GM18507 (cell line): ENCODE results near the gene MINDY4B.

Experiments
- DNase-seq: peaks from one replicate; pipeline ENCODE4 v3.0.0; 2011; ENCODE audit warnings: low read depth; ENCODE audit not compliant: insufficient read length; ENCODE audit errors: extremely low spot score
- FAIRE-seq: peaks from 2 replicates; lab custom pipeline; 2011; peaks lifted over from hg19 to GRCh38; lab: Jason Lieb, UNC

MINDY4B gene

DNA sequence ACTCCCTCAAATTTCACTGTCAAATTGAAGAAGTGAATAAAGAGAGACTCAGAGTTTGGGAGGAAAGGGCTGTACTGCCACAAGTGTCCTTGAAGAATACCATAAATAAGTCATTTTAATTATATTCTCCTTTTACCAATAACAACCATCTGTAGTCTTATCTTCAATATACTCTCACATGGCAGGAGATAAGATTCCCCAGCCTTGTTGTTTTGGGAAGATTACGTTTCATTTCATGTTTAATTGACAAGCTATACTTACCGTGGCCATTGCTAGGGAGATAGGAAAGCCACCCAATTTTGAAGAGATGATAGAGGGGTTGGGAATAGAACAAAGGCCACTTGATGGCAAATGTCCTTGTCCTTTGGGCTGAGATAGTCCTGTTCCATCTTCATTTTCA lies 2.3 kb downstream of the MINDY4B start:
- no peak for FAIRE-seq

DNA sequence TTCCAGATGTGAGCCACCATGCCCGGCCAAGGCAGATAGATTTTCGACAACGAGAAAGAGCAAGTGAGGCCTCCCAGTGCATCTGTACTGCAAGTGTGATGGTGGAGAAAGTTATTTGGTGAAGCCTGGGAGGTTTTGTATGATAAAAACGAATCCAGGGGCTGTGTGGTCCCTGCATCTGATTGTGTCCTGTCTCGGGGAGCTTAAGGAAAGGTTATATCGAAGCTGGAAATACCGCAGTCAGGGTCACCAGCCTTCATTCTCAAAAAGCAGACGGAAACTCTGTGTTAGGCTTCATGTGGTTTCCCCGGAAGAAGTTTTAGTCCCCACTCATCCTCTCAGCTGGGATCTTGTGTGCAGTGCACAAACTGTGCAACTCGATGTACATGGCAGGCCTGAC lies 3.4 kb downstream of the MINDY4B start:
- FAIRE-seq = no peak
- DNase-seq = no peak

More for the DNA sequence above, 2.3 kb downstream of the MINDY4B start:
- DNase-seq = no peak

- DNase-seq (no peak), FAIRE-seq (no peak)
Observed at GRCh38 chr3:150899141-150899540, 6.1 kb downstream of the MINDY4B start.

DNA sequence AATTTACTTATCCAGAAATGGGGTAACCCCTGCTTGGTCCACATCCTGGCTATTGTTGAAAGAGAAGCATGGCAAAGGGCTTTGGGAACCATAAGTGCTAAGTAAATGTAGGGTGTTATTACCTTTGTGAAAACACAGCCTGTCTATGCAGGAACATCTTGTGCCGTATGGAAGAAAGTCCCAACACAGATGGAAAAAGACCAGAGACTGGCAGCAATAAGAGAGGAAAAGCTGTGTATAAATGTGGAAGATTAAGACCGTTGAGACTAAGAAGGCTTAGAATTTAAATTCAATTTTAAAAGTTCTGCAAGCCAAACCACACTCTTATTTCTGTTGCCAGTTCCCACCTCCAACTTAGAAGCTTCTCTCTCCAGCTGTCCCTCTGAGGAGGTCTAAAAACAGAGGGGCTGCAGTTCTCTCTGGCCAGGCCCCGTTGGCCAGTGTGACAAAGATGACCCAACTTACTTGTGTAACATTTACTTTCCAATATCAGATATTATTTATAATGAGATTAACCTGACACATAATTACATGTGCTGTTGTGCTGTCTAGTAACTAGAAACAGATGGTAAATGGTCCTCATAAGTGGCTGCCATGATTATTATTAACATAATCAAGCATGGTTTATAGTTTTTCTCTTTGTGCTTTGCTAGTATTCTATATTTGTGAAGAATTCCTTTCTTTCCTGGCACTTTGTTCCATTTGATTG lies 7.0 kb downstream of the MINDY4B start:
- FAIRE-seq (no peak), DNase-seq (no peak)

- FAIRE-seq = no peak
- no peak for DNase-seq
Observed at GRCh38 chr3:150897592-150897991, 7.6 kb downstream of the MINDY4B start.

DNA sequence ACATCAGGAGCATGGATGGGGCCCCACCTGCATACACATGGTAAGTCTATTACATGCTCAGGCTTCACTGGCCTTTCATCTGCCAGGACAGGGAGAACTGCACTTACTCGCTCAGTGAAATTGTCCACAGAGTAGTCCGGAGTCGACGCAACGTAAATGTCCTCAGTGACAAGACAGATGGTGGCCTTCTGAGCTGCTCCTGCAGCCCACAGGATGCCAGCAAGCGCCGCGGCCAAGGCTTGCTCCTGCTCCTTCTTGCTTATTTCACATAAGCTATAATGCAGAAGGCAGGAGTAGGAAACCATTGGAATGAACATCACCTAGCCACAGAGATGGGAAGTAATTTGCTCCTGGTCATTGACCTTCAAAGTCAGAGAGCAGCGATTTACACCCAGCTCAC lies 14.4 kb downstream of the MINDY4B start:
- no peak for FAIRE-seq
- no peak for DNase-seq

DNA sequence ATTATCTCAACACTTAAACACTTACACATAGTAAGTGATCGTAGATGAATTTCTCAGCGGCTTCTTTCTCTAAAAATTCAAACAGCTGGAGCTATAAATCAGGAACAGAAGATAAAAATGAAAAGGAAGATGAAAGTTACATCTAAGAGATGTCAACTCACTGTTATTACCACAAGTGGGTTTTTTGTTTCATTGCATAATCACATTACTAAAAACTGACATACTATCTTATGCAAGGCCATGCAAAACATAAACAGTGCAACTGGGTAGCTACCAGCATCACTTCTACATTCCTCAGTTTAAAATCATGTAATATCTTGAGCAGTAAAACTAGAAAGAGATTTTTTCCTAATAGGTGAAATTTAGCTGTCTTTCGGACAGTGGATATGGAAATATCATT lies 14.9 kb downstream of the MINDY4B start:
- no peak for DNase-seq
- no peak for FAIRE-seq

GRCh38 chr3:150889106-150889505 lies 16.1 kb downstream of the MINDY4B start:
- DNase-seq (no peak), FAIRE-seq (no peak)

GRCh38 chr3:150887031-150887430 lies 18.2 kb downstream of the MINDY4B start:
- DNase-seq = no peak

DNA sequence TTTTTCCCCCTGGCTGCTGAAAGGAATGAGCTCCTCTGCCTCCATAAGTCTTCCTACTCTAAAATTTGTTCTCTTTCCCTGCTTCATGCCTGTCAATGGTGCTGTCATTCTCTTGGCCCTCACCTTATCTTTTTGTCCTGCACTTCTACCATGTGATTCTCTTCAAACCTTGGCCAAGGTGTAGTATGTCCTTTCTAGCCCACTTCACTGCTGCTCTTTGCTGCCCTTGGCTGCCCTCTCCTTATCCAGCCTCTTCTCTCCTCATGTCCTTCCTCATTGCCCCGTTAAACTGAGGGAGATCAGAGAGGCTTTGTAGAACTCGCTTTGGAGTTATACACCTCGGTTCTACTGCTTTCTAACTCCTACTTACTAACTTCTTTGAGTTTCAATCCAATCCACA lies 19.7 kb downstream of the MINDY4B start:
- FAIRE-seq = no peak

More at GRCh38 chr3:150887031-150887430, 18.2 kb downstream of the MINDY4B start:
- no peak for FAIRE-seq

GRCh38 chr3:150878996-150879575 lies 26.2 kb downstream of the MINDY4B start:
- DNase-seq (no peak), FAIRE-seq (no peak)

More for the DNA sequence above, 19.7 kb downstream of the MINDY4B start:
- DNase-seq = no peak

DNA sequence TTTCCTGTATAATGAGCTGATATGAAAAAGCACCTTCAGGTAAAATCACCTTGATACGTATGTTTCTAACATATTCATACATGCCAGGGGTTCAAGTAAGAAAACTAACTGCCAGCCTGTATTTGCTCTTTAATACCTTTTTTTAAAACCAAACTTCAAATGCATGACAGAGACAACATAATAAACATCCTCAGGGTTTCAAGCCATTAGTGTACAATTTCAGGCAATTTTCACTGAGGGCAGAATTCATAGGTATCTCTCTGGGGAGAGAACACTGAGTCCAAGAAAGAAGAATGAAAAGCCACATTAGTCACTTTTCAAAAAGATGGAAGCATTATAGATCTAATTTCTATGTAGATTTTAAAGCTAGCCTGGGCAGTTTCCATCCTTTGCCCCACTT lies 26.9 kb downstream of the MINDY4B start:
- no peak for FAIRE-seq

DNA sequence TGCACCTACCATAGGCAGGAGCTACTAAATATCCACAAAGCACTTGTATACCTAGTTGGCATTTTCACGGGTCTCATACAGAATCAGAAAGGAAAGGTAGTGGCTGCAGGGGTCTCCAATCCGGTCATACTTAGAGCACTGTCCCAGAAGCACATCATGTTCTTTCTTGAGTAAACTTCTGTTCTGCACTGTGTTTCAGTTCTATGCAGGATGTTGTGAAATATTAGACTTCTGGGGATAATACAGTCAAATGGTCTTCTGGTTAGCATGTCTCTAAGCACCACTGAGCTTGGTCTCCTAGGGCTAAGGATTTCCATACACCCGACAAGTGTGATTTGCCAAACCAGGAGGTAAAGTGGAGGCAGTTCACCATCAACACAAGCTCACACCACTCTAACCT lies 27.9 kb downstream of the MINDY4B start:
- FAIRE-seq = no peak

More for the DNA sequence above, 26.9 kb downstream of the MINDY4B start:
- no peak for DNase-seq

DNA sequence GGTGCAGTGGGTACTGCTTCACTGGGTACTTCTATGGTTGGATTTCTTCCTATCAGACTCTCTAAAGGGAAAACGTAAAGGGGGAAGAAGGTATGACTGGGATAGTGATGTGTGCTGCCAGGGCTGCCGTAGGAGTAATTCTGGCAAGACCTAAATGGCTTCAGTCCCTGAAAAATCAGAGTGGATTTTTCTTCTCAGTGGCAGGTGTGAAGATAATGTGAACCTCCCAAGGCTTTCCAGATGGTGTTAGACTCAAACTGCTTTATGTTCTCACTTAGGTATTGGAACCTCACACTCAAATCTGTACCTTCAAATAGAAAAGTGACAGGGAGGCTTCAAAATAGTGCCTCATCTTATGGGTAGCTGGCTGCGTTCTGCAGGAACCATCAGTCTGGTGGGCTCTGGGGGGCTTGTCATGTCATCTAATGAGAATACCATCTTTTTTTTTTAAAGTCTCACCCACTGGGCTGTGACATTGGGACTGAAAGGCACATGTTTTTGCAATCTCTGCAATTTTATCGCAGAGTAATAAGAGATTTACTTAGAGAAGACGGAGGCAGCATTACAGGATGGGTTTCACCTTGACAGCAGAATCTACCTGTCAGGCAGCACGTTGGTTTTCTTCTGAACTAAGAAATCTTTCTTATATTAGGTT lies 28.5 kb downstream of the MINDY4B start:
- FAIRE-seq = no peak
- no peak for DNase-seq

More for the DNA sequence above, 27.9 kb downstream of the MINDY4B start:
- no peak for DNase-seq

GRCh38 chr3:150875548-150875947 lies 29.7 kb downstream of the MINDY4B start:
- FAIRE-seq = no peak
- DNase-seq = no peak

DNA sequence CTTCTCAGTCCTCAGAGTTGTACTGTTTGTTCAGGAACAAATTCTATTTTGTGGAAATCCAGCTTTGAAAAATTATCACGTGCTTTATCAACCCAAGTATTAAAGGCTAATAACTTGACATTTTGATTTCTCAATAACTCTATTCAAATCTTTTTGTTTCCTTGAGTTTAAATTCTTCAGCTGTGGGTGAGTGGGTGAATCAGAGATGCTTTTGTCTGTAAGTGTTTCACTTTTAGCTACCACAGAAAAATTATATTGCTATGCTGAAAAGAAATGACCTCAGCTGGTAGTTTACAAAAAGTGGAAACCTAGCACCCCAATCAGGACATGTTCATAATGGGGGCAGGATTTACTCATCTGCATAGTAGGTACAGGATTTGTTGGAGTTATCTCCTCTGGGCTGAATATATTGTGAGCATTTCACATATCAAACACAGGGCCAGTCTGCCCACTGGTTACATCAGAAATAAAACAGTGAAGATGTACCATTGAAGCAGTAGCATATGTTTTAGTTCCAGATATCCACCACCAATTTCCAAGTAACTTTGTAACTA lies 30.5 kb downstream of the MINDY4B start:
- no peak for FAIRE-seq
- no peak for DNase-seq

DNA sequence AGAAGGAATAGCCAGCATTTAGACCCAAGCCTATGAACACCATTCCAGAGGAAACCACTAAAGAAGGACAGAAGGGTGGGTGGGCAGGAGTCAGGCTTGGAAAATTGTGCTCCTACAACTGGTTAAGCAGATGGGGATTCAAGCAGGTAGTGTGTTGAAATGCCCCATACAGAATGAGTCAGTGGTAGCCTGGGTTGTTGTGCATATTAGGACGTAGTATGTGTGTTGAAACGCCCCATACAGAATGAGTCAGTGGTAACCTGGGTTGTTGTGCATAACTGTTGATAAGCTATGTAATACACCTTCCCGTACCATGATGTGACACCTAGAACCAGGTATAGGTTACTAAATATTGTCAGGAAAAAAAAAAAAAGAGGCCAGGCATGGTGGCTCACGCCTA lies 34.0 kb downstream of the MINDY4B start:
- DNase-seq (no peak), FAIRE-seq (no peak)

DNA sequence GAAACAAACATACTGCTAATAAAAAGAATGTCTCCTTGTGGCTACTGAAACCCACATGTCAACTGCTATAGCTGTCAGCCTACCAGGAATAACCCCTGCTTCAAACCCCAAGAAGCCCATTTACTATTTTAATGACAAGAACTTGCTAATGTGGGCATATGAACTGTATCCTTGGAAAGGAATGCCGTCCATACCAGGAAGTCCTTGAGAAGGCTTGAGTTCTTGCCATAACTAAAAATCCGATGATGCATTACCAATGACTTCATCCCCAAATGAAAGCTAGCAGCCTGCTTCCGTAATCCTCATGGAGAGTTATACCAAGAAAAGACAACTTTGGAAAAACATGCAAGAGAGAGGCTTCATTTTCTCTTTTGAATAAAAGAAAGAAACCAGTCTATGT lies 34.8 kb downstream of the MINDY4B start:
- FAIRE-seq (no peak), DNase-seq (no peak)

GRCh38 chr3:150868282-150868681 lies 37.0 kb downstream of the MINDY4B start:
- FAIRE-seq (no peak), DNase-seq (no peak)

- no peak for FAIRE-seq
Observed at GRCh38 chr3:150867434-150867833, 37.8 kb downstream of the MINDY4B start.

More at GRCh38 chr3:150867434-150867833, 37.8 kb downstream of the MINDY4B start:
- DNase-seq = no peak
